Measurements from ENCODE around the gene TMEM97. TPM values are rescaled to one million over a fixed set of nuclear protein-coding genes. Genes with fewer than 3 reads are reported as not detected.
A peak's percentile ranks its signal among the peaks of the same experiment; 100 is the strongest.

Gene TMEM97
- total RNA-seq, 1 donor from 2014 or later: 136 TPM

GRCh38 chr17:28370744-28371103 lies 51.7 kb downstream of the TMEM97 start:
- no peak for DNase-seq (ENCODE audit: low spot score)
- peaks cover 39% of the 10 kb centered on the region for H3K27me3 ChIP-seq
- no peaks in the 10 kb centered on the region for H3K79me2 ChIP-seq (ENCODE audit: low read depth)
- peaks cover 39% of the 10 kb centered on the region for H3F3A ChIP-seq (ENCODE audit: low read depth)
- H3K27me3 Mint-ChIP-seq (ENCODE audit: insufficient read depth, low read depth): peaks cover 7% of the 10 kb centered on the region
- H3K36me3 Mint-ChIP-seq: peaks cover 8% of the 10 kb centered on the region
- no peak for TF ChIP-seq EZH2phosphoT487 (IDR thresholded peaks at IDR 0.05)
- no peak for TF ChIP-seq CTCF (IDR thresholded peaks at IDR 0.05)
- TF ChIP-seq EZH2 (IDR thresholded peaks at IDR 0.05): no peak
- no peak overlapping the region for H3K9ac ChIP-seq
- no peak overlapping the region for H3K27ac ChIP-seq
- peak overlapping the region; percentile 92 for H3K4me3 Mint-ChIP-seq
- peaks cover 32% of the 10 kb centered on the region for H3K4me1 Mint-ChIP-seq
- H3K36me3 ChIP-seq: no peaks in the 10 kb centered on the region
- H3K4me3 ChIP-seq: peak overlapping the region; percentile 66
- H3K9me3 ChIP-seq (ENCODE audit: low read depth): no peaks in the 10 kb centered on the region
- H3K9me3 Mint-ChIP-seq: no peaks in the 10 kb centered on the region
- H2AFZ ChIP-seq (replicated peaks): no peak overlapping the region
- H4K20me1 ChIP-seq (ENCODE audit: low read depth): peaks cover 37% of the 10 kb centered on the region
- H3K4me2 ChIP-seq: peak overlapping the region; percentile 96
- peak overlapping the region; percentile 47 for H3K27ac Mint-ChIP-seq
- H3K4me1 ChIP-seq: peaks cover 13% of the 10 kb centered on the region

- H3F3A ChIP-seq (ENCODE audit: low read depth): peaks cover 39% of the 10 kb centered on the region
- H3K9me3 Mint-ChIP-seq: no peaks in the 10 kb centered on the region
- H3K27ac ChIP-seq: no peak within 1 kb of the TSS
Observed at GRCh38 chr17:28371245-28372202, 52.5 kb downstream of the TMEM97 start, which contains the start of gene SARM1. Gene SARM1 (plus strand): TSS chr17:28371694. CDS start chr17:28372033, 339 bp downstream.

GRCh38 chr17:28372203-28372944 lies 53.4 kb downstream of the TMEM97 start:
- Histone ChIP-seq H3K4me1 (peaks cover 13% of the 10 kb centered on the region), H3K27me3 (peaks cover 40% of the 10 kb centered on the region), H4K20me1 (ENCODE audit: low read depth) (peaks cover 37% of the 10 kb centered on the region), H2AFZ (replicated peaks) (peak overlapping the region; percentile 94), H3K79me2 (ENCODE audit: low read depth) (no peaks in the 10 kb centered on the region), H3K4me2 (peak overlapping the region; percentile 96), H3K9ac (no peak overlapping the region), H3F3A (ENCODE audit: low read depth) (peaks cover 39% of the 10 kb centered on the region), H3K27ac (no peak overlapping the region), H3K36me3 (no peaks in the 10 kb centered on the region), H3K4me3 (peak overlapping the region; percentile 66), H3K9me3 (ENCODE audit: low read depth) (no peaks in the 10 kb centered on the region)
- peaks cover 7% of the 10 kb centered on the region for H3K27me3 Mint-ChIP-seq (ENCODE audit: insufficient read depth, low read depth)
- no peak overlapping the region for H3K27ac Mint-ChIP-seq
- H3K36me3 Mint-ChIP-seq: peaks cover 8% of the 10 kb centered on the region
- H3K4me3 Mint-ChIP-seq: peak overlapping the region; percentile 88
- H3K4me1 Mint-ChIP-seq: peaks cover 32% of the 10 kb centered on the region
- DNase-seq (ENCODE audit: low spot score): peak; percentile 62
- TF ChIP-seq EZH2 (IDR thresholded peaks at IDR 0.05) (peak; percentile 65), EZH2phosphoT487 (IDR thresholded peaks at IDR 0.05) (peak; percentile 36), CTCF (IDR thresholded peaks at IDR 0.05) (no peak)
- no peaks in the 10 kb centered on the region for H3K9me3 Mint-ChIP-seq

More at GRCh38 chr17:28371245-28372202, 52.5 kb downstream of the TMEM97 start, which contains the start of gene SARM1:
- Mint-ChIP-seq H3K27me3 (ENCODE audit: insufficient read depth, low read depth) (peaks cover 7% of the 10 kb centered on the region), H3K4me1 (peaks cover 32% of the 10 kb centered on the region), H3K27ac (peak within 1 kb of the TSS; percentile 47), H3K4me3 (peak within 1 kb of the TSS; percentile 92), H3K36me3 (peaks cover 8% of the 10 kb centered on the region)
- peaks cover 13% of the 10 kb centered on the region for H3K4me1 ChIP-seq
- H4K20me1 ChIP-seq (ENCODE audit: low read depth): peaks cover 37% of the 10 kb centered on the region
- peak within 1 kb of the TSS; percentile 66 for H3K4me3 ChIP-seq
- peak within 1 kb of the TSS; percentile 96 for H3K4me2 ChIP-seq
- no peaks in the 10 kb centered on the region for H3K9me3 ChIP-seq (ENCODE audit: low read depth)
- H2AFZ ChIP-seq (replicated peaks): peak within 1 kb of the TSS; percentile 94
- peak; percentile 98 for DNase-seq (ENCODE audit: low spot score)
- H3K79me2 ChIP-seq (ENCODE audit: low read depth): no peaks in the 10 kb centered on the region
- no peak for TF ChIP-seq EZH2 (IDR thresholded peaks at IDR 0.05)
- TF ChIP-seq CTCF (IDR thresholded peaks at IDR 0.05): no peak
- peak; percentile 52 for TF ChIP-seq EZH2phosphoT487 (IDR thresholded peaks at IDR 0.05)
- no peaks in the 10 kb centered on the region for H3K36me3 ChIP-seq
- H3K27me3 ChIP-seq: peaks cover 40% of the 10 kb centered on the region
- H3K9ac ChIP-seq: no peak within 1 kb of the TSS
